ENCODE results near the gene TMOD2.

Gene TMOD2

GRCh38 chr15:51853998-51854397 is 102.6 kb downstream of the TMOD2 start:
- TF ChIP-seq, protein P1, sequence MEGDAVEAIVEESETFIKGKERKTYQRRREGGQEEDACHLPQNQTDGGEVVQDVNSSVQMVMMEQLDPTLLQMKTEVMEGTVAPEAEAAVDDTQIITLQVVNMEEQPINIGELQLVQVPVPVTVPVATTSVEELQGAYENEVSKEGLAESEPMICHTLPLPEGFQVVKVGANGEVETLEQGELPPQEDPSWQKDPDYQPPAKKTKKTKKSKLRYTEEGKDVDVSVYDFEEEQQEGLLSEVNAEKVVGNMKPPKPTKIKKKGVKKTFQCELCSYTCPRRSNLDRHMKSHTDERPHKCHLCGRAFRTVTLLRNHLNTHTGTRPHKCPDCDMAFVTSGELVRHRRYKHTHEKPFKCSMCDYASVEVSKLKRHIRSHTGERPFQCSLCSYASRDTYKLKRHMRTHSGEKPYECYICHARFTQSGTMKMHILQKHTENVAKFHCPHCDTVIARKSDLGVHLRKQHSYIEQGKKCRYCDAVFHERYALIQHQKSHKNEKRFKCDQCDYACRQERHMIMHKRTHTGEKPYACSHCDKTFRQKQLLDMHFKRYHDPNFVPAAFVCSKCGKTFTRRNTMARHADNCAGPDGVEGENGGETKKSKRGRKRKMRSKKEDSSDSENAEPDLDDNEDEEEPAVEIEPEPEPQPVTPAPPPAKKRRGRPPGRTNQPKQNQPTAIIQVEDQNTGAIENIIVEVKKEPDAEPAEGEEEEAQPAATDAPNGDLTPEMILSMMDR (IDR thresholded peaks at IDR 0.05; ENCODE audit: borderline replicate concordance, insufficient read depth, low read depth, low read length), result no peak
- H3K4me3 ChIP-seq (ENCODE audit: low read depth, low read length), result no peak overlapping the region

DNA sequence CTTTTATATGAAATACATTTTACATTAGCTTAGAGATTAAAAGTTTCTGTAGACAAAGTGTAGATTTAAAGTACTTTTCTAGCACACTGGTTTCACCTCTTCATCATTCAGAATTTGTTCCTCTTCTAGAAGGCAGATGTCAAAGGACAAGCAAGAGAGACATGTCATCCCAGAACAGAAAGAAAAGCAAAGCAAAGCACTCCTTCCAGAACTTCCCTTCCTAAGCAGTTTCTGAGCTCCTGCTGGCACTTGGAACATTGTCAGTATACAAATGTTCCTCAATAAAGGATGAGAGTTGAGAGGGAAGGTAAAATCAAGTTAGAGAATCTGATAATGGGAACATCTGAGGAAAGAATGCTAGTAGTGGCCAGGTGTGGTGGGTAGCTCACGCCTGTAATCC is 104.2 kb downstream of the TMOD2 start:
- TF ChIP-seq, protein P1 (IDR thresholded peaks at IDR 0.05; ENCODE audit: borderline replicate concordance, insufficient read depth, low read depth, low read length), result no peak
- no peak overlapping the region for H3K4me3 ChIP-seq (ENCODE audit: low read depth, low read length)

DNA sequence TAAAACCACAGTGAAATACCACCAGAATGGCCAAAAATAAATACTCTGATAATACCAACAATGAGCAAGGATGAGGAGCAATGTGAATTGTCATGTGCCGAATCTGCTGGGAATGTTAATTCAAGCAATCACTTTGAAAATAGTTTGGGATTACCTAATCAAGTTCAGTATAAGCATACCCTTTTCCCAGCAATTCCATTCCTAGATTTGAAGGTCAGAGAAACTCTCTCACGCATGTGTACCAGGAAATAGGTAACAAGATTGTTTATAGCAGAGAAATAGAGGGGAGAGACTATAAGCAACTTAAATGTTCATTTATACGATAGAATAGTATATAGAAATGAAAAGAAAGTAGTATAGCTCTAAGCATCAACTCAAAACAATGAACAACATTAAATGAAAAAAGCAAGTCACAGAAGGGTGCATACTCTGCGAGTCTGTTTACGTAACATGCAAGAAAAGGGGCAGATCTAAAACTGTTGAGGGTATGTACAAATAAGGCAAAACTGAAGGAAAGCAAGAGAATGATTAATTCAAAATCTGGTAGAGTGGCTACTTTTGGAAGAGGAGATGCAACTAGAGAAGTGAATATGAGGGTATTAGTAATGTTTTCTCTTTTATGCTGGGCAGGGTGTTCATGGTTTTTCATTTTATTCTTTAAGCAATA is 105.5 kb downstream of the TMOD2 start:
- H3K4me3 ChIP-seq (ENCODE audit: low read depth, low read length), result no peak overlapping the region
- TF ChIP-seq, protein P1 (IDR thresholded peaks at IDR 0.05; ENCODE audit: borderline replicate concordance, insufficient read depth, low read depth, low read length), result no peak

- no peak overlapping the region for H3K4me3 ChIP-seq (ENCODE audit: low read depth, low read length)
- TF ChIP-seq, protein P1 (IDR thresholded peaks at IDR 0.05; ENCODE audit: borderline replicate concordance, insufficient read depth, low read depth, low read length), result no peak
These were observed 110.4 kb downstream of the TMOD2 start for GRCh38 chr15:51861557-51862359.

GRCh38 chr15:51863131-51863530 is 111.7 kb downstream of the TMOD2 start:
- TF ChIP-seq, protein P1 (IDR thresholded peaks at IDR 0.05; ENCODE audit: borderline replicate concordance, insufficient read depth, low read depth, low read length), result no peak
- H3K4me3 ChIP-seq (ENCODE audit: low read depth, low read length), result no peak overlapping the region

DNA sequence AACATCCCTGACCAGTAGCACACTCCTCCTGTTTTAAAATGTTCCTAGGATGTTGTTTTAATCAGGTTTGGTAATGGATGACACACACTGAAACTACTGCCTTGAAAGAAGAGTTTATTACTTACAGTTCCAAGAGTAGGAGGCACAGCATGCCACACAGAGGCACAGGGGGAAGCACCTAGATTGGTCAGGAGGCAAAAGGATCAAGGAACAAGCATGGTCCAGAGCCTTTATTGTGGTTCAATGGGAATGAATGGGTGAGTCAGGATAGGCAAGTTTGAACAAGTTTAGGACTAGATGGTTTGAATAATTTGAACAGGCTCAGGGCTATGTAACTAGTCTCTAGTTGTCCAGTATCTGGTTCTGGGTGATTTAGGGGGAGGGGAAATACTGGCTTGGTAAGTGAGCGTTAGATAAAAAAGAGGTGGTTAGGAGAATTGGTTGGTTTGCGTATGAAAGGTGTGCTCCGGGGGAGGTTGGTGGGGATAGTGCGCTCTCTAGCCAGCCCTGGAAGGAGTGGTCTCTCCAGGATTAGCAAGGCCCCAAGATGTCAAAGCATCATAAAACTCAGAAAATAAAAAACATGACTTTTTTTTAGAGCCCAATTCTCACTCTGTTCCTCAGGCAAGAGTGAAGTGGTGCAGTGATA is 113.1 kb downstream of the TMOD2 start:
- no peak overlapping the region for H3K4me3 ChIP-seq (ENCODE audit: low read depth, low read length)
- TF ChIP-seq, protein P1 (IDR thresholded peaks at IDR 0.05; ENCODE audit: borderline replicate concordance, insufficient read depth, low read depth, low read length), result no peak
